Peyer's patch (tissue), 4 donors: ENCODE data around the gene FOXB1. TPM values are rescaled to one million over a fixed set of nuclear protein-coding genes. Genes with fewer than 3 reads are reported as not detected.

ENCODE experiments used
- DNase-seq, 3 donors: peaks; one replicate each; pipeline ENCODE4 v3.0.0-alpha.2; 2017 to 2019
- H3K27ac ChIP-seq, 4 donors: fragments of 200-600 bp; sonication (generic); one replicate each; pipeline ENCODE4 v1.5.1; 2016 to 2019
- H3K27me3 ChIP-seq, 2 donors: fragments of 200-600 bp; sonication (generic); one replicate each; pipeline ENCODE4 v1.5.1; 2019
- H3K36me3 ChIP-seq, 3 donors: fragments of 200-600 bp; sonication (generic); one replicate each; pipeline ENCODE4 v1.5.1; 2016 to 2019
- H3K4me1 ChIP-seq, 4 donors: fragments of 200-600 bp; sonication (generic); one replicate each; pipeline ENCODE4 v1.5.1; 2016 to 2019
- H3K4me3 ChIP-seq, 4 donors: fragments of 200-600 bp; sonication (generic); 1 replicate in 3 of 4; 2 replicates in 1 of 4; pipeline ENCODE4 v1.5.1; 2016 to 2019; ENCODE audit warnings: mild to moderate bottlenecking in 1 of 4
- H3K9me3 ChIP-seq, 4 donors: fragments of 200-600 bp; sonication (generic); one replicate each; pipeline ENCODE4 v1.5.1; 2016 to 2019; ENCODE audit warnings: mild to moderate bottlenecking in 1 of 4
- POLR2A ChIP-seq, 2 donors: fragments of 450-650 bp; IDR thresholded peaks; one replicate each; pipeline ENCODE4 v1.5.1; 2017; ENCODE audit warnings: antibody characterized with exemption in 2 of 2, mild to moderate bottlenecking in 2 of 2, moderate library complexity in 2 of 2
- total RNA-seq, 4 donors: library from RNA; depleted of rRNA; stranded (reverse); fragments of >200 nt; gene quantifications; one replicate each; pipeline ENCODE4 v1.1.0, GENCODE V29; 2016
- TF ChIP-seq, protein P1 (sequence below), 6 experiments: fragments of 450-650 bp in 4 of 6; fragments of 200-600 bp in 2 of 6; sonication (generic) in 1 of 6; IDR thresholded peaks; one replicate each; pipeline ENCODE4 v1.5.1; 2017 to 2019; ENCODE audit warnings: antibody characterized with exemption in 6 of 6, mild to moderate bottlenecking in 3 of 6, moderate library complexity in 1 of 6

The FOXB1 gene
- total RNA-seq, 4 donors from 2014 or later, result not detected

- no peak overlapping the region for H3K4me3 ChIP-seq
- peaks cover 0 to 84% of the 10 kb centered on the region in 2 donors for H3K27me3 ChIP-seq
- TF ChIP-seq POLR2A (IDR thresholded peaks at IDR 0.05), result no peak
- TF ChIP-seq, protein P1, sequence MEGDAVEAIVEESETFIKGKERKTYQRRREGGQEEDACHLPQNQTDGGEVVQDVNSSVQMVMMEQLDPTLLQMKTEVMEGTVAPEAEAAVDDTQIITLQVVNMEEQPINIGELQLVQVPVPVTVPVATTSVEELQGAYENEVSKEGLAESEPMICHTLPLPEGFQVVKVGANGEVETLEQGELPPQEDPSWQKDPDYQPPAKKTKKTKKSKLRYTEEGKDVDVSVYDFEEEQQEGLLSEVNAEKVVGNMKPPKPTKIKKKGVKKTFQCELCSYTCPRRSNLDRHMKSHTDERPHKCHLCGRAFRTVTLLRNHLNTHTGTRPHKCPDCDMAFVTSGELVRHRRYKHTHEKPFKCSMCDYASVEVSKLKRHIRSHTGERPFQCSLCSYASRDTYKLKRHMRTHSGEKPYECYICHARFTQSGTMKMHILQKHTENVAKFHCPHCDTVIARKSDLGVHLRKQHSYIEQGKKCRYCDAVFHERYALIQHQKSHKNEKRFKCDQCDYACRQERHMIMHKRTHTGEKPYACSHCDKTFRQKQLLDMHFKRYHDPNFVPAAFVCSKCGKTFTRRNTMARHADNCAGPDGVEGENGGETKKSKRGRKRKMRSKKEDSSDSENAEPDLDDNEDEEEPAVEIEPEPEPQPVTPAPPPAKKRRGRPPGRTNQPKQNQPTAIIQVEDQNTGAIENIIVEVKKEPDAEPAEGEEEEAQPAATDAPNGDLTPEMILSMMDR (IDR thresholded peaks at IDR 0.05), result no peak
- H3K4me1 ChIP-seq, result peaks cover 0 to 12% (median 0%) of the 10 kb centered on the region in 4 donors
- no peaks in the 10 kb centered on the region for H3K36me3 ChIP-seq
- H3K9me3 ChIP-seq, result no peaks in the 10 kb centered on the region
- H3K27ac ChIP-seq, result no peak overlapping the region
- no peak for DNase-seq
Observed at GRCh38 chr15:59995568-59996297, 8.4 kb upstream of the FOXB1 start.

- no peaks in the 10 kb centered on the region for H3K9me3 ChIP-seq
- peaks cover 0 to 89% of the 10 kb centered on the region in 2 donors for H3K27me3 ChIP-seq
- H3K27ac ChIP-seq, result no peak overlapping the region
- DNase-seq, result no peak
- no peaks in the 10 kb centered on the region for H3K36me3 ChIP-seq
- H3K4me3 ChIP-seq, result peak overlapping the region in 1 of 4 donors; percentile 28
- peaks cover 0 to 12% (median 0%) of the 10 kb centered on the region in 4 donors for H3K4me1 ChIP-seq
- no peak for TF ChIP-seq POLR2A (IDR thresholded peaks at IDR 0.05)
- TF ChIP-seq, protein P1 (IDR thresholded peaks at IDR 0.05), result no peak
Observed at GRCh38 chr15:59996298-59997041, 7.6 kb upstream of the FOXB1 start.

DNA sequence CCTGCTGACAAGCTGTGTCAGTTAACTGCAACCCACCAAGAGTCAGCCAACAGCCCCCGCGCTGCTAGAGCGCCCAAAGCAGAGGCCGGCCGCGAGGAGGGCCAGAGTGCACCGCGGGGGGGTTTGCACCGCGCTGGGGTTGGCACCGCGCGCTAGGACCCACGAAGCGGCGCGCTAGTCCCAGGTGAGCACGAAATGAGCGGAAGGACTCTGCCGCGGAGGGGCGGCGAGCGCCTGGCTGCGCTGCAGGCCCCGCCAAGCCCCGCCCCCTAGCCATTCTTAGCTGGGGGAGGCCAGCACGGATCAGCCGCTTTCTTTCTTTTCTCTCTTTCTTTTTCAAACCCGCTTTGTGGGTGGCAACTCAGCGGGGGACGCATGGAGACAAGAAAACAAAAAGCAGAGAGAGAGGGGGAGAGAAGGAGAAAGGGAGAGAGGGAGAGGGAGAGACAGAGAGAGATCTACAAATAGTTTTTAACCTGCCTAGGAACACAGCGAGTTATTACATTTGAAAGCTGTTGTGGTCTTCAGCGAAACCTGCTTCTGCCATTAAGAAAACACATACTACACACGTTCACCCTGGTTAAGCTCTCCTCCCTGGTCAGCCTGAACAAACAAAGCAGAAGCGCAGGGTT is 6.9 kb upstream of the FOXB1 start:
- Histone ChIP-seq H3K36me3 (no peaks in the 10 kb centered on the region), H3K9me3 (no peaks in the 10 kb centered on the region), H3K27me3 (peaks cover 0 to 91% of the 10 kb centered on the region in 2 donors), H3K4me3 (peak overlapping the region in 2 of 4 donors; percentile 21 to 28), H3K4me1 (peaks cover 0 to 12% (median 0%) of the 10 kb centered on the region in 4 donors), H3K27ac (no peak overlapping the region)
- DNase-seq, result peak in 1 of 3 donors; percentile 51
- TF ChIP-seq, protein P1 (IDR thresholded peaks at IDR 0.05), result no peak
- no peak for TF ChIP-seq POLR2A (IDR thresholded peaks at IDR 0.05)

GRCh38 chr15:59998305-59998949 is 5.7 kb upstream of the FOXB1 start:
- peaks cover 0 to 12% (median 0%) of the 10 kb centered on the region in 4 donors for H3K4me1 ChIP-seq
- no peak for DNase-seq
- TF ChIP-seq, protein P1 (IDR thresholded peaks at IDR 0.05), result no peak
- TF ChIP-seq POLR2A (IDR thresholded peaks at IDR 0.05), result no peak
- H3K27me3 ChIP-seq, result peaks cover 0 to 92% of the 10 kb centered on the region in 2 donors
- H3K9me3 ChIP-seq, result no peaks in the 10 kb centered on the region
- H3K4me3 ChIP-seq, result no peak overlapping the region
- no peak overlapping the region for H3K27ac ChIP-seq
- no peaks in the 10 kb centered on the region for H3K36me3 ChIP-seq

DNA sequence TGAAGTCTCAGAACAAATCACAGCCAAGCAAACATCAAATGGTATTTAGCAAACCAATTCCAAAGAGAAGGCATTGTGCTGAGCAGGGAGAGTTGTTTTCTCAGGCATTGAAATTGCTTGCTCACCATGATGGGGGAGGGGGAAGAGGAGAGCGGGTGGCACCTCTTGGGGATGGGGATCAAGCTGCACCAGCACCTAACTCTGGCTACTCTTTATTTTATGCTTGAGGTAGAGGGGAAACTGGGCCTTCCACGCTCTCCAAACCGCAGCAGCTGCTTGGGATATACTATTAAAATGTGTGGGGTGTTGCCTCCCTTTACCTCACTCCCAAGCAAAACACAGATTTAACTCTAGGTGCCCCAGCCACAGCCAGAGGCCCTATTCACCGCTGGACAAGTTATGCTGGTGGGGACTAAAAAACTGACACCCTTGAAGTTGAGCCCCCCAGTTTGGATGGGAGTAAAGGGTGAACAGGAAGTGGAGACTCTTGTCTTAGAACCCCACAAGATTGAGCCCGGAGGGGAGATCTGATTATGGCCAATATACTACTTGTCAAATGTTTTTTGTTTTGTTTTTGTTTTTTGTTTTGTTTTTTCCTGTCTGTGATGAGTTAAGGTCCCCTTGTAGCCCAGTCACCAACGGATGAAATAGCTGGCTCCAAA is 5.0 kb upstream of the FOXB1 start:
- H3K4me3 ChIP-seq, result no peak overlapping the region
- TF ChIP-seq, protein P1 (IDR thresholded peaks at IDR 0.05), result no peak

More for the DNA sequence above, 5.0 kb upstream of the FOXB1 start:
- peaks cover 0 to 16% (median under 1%) of the 10 kb centered on the region in 4 donors for H3K4me1 ChIP-seq
- no peak for DNase-seq
- no peaks in the 10 kb centered on the region for H3K36me3 ChIP-seq
- peaks cover 0 to 92% of the 10 kb centered on the region in 2 donors for H3K27me3 ChIP-seq
- no peak overlapping the region for H3K27ac ChIP-seq
- H3K9me3 ChIP-seq, result peaks cover 0 to under 1% (median 0%) of the 10 kb centered on the region in 4 donors
